IPS DF 6.9 (cell line): ENCODE results near the gene RIMS1.

Experiments
- DNase-seq: peaks from one replicate; pipeline ENCODE4 v3.0.0-alpha.2; 2013; ENCODE audit warnings: low read depth, low spot score
- H3K27ac ChIP-seq: one replicate; pipeline ENCODE4 v1.5.1; 2013; ENCODE audit warnings: low read length, control low read depth
- H3K27me3 ChIP-seq: 2 replicates; pipeline ENCODE4 v1.6.1; 2013; ENCODE audit warnings: mild to moderate bottlenecking, low read length; ENCODE audit not compliant: control insufficient read depth, insufficient read depth
- H3K36me3 ChIP-seq: 2 replicates; pipeline ENCODE4 v1.6.1; 2013; ENCODE audit warnings: low read length; ENCODE audit not compliant: control insufficient read depth, insufficient read depth
- H3K4me1 ChIP-seq: 2 replicates; pipeline ENCODE4 v1.6.1; 2013; ENCODE audit warnings: low read length; ENCODE audit not compliant: control insufficient read depth, insufficient read depth
- H3K4me3 ChIP-seq: 2 replicates; pipeline ENCODE4 v1.5.1; 2013; ENCODE audit warnings: mild to moderate bottlenecking, low read length
- H3K9me3 ChIP-seq: 2 replicates; pipeline ENCODE4 v1.6.1; 2013; ENCODE audit warnings: low read length, inconsistent platforms; ENCODE audit not compliant: control insufficient read depth, insufficient read depth
- WGBS: extraction: QIAGEN DNeasy Blood & Tissue Kit; methylation state at CpG from one replicate; pipeline ENCODE4 v1.1.7; 2013; ENCODE audit warnings: mixed read lengths, missing lambda C conversion rate; ENCODE audit not compliant: insufficient read length, insufficient coverage; 5-methylcytosine and 5-hydroxymethylcytosine counted together

RIMS1 gene

DNA sequence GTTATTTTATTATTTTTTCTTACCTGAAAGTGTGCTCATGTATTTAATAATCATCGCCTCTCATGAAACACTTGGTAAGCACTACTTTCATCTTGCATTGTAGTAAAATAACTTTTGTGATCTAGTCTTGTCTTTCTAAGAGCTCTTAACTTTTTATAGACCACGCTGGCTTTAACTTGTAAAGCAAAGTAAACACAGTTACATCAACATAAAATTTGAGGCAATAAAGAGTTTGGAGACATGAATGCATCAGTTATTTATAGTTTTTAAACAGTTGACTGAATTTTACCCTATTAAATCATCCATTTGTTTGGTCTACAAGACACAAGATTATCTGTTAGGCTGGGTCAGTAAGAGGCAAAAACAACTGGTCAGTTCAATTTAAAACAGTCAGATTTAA lies 517.1 kb downstream of the RIMS1 start:
- Histone ChIP-seq H3K27ac (no peak overlapping the region), H3K36me3 (no peaks in the 10 kb centered on the region), H3K4me1 (no peaks in the 10 kb centered on the region), H3K27me3 (no peaks in the 10 kb centered on the region), H3K9me3 (no peaks in the 10 kb centered on the region), H3K4me3 (no peak overlapping the region)
- DNase-seq = no peak
- WGBS = no CpG with 5 or more reads among the region's 2 CpGs

DNA sequence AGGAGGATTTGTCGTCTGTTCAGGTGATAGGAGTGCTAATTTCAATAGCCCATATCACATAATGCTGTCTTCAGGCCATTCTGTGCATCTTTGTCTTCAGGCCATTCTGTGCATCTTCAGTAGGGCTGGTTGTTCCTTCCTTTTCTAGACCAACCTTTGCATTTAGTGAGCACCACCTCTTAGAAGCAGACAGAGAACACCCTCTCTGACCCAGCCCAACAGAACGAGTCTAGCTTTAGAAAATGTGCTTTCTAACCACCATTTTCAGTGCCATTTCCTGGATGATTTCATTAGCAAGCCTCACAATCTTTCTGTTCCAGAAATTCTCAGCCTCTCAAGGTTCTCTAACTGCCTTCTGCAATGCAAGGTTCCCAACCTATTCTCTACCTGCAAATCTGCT lies 520.2 kb downstream of the RIMS1 start:
- Histone ChIP-seq H3K27ac (no peak overlapping the region), H3K4me3 (no peak overlapping the region), H3K36me3 (no peaks in the 10 kb centered on the region), H3K9me3 (no peaks in the 10 kb centered on the region), H3K4me1 (no peaks in the 10 kb centered on the region), H3K27me3 (no peaks in the 10 kb centered on the region)
- DNase-seq = no peak
- WGBS = no CpG with 5 or more reads among the region's 2 CpGs

DNA sequence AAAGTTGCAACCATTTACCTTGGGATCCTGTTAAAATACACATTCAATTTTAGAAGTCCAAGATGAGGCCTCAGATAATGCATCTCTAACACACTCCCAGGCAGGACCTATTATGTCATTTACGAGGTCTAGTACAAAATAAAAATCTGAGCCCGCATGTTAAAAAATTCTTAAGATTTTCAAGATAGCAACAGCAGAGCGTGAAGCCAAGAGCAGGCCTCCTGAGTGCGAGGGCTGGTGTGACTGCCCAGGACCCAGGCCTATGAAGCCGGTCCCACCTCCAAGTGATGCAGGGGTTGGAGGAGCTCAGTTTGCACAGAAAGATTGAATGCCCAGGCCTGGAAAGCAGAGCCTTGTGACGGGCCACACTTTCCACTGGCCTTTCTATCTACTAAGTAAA lies 524.4 kb downstream of the RIMS1 start:
- no peaks in the 10 kb centered on the region for H3K36me3 ChIP-seq
- H3K4me3 ChIP-seq = no peak overlapping the region
- no peak overlapping the region for H3K27ac ChIP-seq
- no peaks in the 10 kb centered on the region for H3K4me1 ChIP-seq
- H3K27me3 ChIP-seq = no peaks in the 10 kb centered on the region
- DNase-seq = no peak
- WGBS = no CpG with 5 or more reads among the region's 6 CpGs
- no peaks in the 10 kb centered on the region for H3K9me3 ChIP-seq

DNA sequence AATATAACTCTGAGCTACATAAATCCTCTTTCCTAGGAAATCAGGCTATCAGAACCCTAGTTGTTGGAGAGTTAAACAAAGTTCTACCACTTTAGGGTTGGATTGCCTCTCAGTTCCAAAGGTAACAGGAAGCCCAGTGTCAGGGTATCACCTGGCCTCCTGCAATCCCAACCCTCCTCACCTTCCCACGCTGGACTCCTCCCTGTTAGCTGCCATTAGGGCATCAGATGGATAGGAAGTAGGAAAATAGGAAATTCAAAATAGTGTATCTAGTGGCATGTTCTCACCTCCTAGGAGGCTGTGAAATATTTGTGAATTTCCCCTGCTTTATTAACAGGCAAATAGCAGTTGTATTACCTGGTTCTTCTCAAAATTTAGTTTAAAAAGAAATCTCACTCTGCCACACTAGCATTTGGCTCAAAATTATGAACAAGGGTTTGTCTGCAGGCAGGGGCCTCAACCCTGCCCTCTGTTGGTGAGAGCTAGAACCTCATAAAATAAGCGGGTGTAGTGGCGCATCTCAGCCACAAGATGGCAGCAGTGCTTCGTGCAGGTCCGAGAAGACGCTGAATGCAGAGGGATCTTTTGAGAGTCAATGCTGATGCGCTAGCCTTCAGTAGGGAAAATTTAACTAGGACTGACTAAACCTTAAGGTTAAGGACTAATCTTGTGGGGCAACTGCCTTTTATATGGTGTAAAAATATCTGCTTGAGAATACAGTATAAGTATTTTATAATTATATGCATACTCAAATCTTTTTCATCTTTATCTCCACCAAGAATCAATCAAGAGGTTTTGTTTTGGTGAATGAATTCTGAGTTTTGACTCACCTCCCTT lies 525.7 kb downstream of the RIMS1 start:
- WGBS = no CpG with 5 or more reads among the region's 7 CpGs
- H3K9me3 ChIP-seq = no peaks in the 10 kb centered on the region
- H3K27ac ChIP-seq = no peak overlapping the region
- no peaks in the 10 kb centered on the region for H3K4me1 ChIP-seq
- H3K27me3 ChIP-seq = no peaks in the 10 kb centered on the region
- peak; percentile 33 for DNase-seq
- H3K4me3 ChIP-seq = no peak overlapping the region
- H3K36me3 ChIP-seq = no peaks in the 10 kb centered on the region

DNA sequence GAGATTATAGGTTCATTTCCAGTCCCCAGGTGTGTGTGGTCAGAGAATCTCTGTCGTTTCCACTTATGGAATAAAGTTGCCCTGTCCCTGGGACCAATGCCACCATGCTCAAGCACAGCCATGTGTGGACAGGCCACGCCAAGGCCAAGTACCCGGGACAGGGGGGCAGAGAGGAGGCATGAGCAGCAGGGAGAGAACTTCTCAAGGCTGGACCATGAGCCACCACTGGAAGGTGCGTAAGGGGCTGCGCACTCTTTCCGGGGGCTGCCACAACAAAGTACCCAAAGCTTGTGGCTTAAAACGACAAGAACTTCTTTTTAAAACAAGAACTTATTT lies 526.3 kb downstream of the RIMS1 start:
- no CpG with 5 or more reads among the region's 7 CpGs for WGBS
- no peaks in the 10 kb centered on the region for H3K9me3 ChIP-seq
- H3K36me3 ChIP-seq = no peaks in the 10 kb centered on the region
- no peak for DNase-seq
- H3K4me3 ChIP-seq = no peak overlapping the region
- no peak overlapping the region for H3K27ac ChIP-seq
- no peaks in the 10 kb centered on the region for H3K27me3 ChIP-seq
- H3K4me1 ChIP-seq = no peaks in the 10 kb centered on the region

DNA sequence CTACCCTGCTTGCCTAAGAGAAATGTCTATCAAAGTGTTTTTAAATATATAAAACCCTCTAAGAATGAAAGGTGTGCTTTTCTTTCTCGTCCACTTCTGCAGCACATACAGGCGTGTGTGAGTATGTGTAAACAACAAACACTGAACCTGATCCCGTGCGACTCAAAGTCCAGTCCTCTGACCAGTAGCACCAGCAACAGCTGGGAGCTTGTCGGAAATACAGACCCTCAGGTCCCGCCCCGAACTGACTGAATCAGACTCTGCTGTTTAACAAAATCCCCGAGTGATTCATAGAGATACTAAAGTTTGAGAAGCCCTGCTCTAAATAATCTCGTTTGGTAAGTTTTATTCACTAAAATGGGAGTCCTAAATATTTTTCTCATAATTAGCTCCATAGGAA lies 527.5 kb downstream of the RIMS1 start:
- Histone ChIP-seq H3K27ac (no peak overlapping the region), H3K27me3 (no peaks in the 10 kb centered on the region), H3K4me1 (no peaks in the 10 kb centered on the region), H3K9me3 (no peaks in the 10 kb centered on the region), H3K36me3 (no peaks in the 10 kb centered on the region), H3K4me3 (no peak overlapping the region)
- no CpG with 5 or more reads among the region's 9 CpGs for WGBS
- DNase-seq = no peak

DNA sequence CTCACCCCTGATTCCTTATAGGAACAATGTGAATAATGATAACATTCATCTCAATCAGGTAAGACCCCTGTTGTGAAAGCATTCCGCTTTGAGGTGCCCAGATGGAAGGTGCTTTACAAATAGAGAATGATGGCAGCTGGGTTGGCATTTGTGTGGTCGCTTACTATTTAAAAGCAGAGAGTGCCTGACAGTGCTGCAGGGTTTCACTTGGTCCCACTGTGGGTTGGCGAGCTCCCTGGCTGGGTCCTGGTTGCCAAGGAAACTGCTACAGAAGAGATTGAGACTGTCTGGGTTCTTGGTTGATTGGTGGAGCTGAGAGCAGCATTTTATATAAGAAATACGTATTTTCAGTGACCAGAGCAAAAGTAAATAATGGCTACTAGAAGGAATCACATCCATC lies 528.3 kb downstream of the RIMS1 start:
- no CpG with 5 or more reads among the region's 4 CpGs for WGBS
- no peak overlapping the region for H3K27ac ChIP-seq

DNA sequence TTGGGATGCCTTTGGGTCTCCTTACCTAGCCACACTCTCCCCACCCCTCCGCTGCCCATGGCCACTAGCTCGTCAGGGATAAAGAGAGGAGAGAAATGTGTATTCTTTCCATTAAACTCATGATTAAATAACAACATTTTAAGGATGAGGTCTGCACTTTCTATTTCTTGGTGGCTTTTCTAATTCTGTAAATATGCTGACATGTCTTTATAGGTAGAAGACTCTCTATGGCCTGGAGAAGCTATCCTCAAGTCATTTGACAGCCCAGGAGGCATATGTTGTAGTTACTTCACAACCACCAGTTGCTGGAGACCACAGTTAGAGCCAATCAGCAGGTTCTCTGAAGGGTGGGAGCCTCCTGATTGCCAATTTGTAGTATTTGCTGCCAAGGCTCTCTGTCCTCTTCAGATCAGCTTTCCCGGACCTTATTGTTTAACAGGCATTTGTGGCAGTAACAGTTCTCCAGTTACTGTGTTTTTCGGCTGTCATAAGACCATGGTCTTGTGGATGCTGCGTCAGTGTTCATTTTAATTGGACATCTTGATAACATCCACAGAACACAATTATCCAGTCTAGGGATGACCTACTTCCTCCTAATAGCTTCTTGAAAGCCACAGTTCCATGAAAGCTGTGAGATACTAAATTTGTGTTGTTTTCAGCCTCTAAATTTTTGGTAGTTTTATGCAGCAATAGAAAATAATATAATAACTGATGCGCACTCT lies 530.6 kb downstream of the RIMS1 start:
- Histone ChIP-seq H3K4me1 (no peaks in the 10 kb centered on the region), H3K4me3 (no peak overlapping the region), H3K27me3 (no peaks in the 10 kb centered on the region), H3K9me3 (no peaks in the 10 kb centered on the region), H3K27ac (no peak overlapping the region), H3K36me3 (no peaks in the 10 kb centered on the region)
- no CpG with 5 or more reads among the region's 6 CpGs for WGBS
- DNase-seq = no peak

More for the DNA sequence above, 528.3 kb downstream of the RIMS1 start:
- no peaks in the 10 kb centered on the region for H3K9me3 ChIP-seq
- H3K4me1 ChIP-seq = no peaks in the 10 kb centered on the region
- no peak for DNase-seq
- H3K4me3 ChIP-seq = no peak overlapping the region
- H3K27me3 ChIP-seq = no peaks in the 10 kb centered on the region
- no peaks in the 10 kb centered on the region for H3K36me3 ChIP-seq

DNA sequence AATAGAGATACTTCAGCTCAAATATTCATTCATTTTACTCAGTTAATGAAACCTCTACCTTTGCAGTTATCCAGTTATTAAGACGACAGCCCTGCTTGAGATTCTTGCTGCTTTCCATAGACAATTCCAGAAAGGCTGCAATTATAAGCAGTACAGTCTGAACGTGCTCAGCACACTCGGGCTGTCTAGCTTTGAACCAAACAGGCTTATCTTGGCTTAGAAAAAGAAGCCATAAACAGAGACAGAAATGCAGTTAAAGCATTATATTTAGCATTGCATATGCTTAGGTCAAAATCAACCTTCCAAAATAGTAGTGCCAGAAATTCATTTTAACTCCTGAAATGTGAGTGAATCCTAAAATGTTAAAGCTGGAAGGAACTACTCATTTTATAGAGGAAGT lies 531.4 kb downstream of the RIMS1 start:
- Histone ChIP-seq H3K9me3 (no peaks in the 10 kb centered on the region), H3K27ac (no peak overlapping the region), H3K27me3 (no peaks in the 10 kb centered on the region), H3K4me1 (no peaks in the 10 kb centered on the region), H3K4me3 (no peak overlapping the region), H3K36me3 (no peaks in the 10 kb centered on the region)
- WGBS = no CpG with 5 or more reads among the region's 3 CpGs
- DNase-seq = no peak

DNA sequence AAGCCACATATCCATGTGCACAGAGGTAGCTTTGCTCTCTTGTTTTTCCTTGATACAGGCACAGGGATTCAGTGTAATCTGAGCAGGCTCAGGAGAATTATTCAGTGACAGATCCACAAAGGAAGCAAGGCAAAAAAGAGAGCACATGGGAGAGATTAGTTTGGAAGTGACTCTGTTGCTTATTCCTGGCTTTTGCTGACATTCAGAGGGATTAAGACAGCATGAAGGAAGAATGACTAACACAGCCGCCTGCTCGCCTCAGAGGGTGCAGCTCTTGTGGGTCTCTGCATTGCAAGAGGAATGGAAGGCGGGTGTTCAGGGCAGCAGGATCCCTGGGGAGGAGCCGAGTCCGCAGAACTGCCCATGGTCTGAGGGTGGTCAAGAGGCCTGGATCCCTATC lies 532.1 kb downstream of the RIMS1 start:
- H3K4me1 ChIP-seq = no peaks in the 10 kb centered on the region
- no peak for DNase-seq
- H3K27ac ChIP-seq = no peak overlapping the region
- H3K27me3 ChIP-seq = no peaks in the 10 kb centered on the region
- H3K36me3 ChIP-seq = no peaks in the 10 kb centered on the region
- H3K4me3 ChIP-seq = no peak overlapping the region
- no CpG with 5 or more reads among the region's 5 CpGs for WGBS
- H3K9me3 ChIP-seq = no peaks in the 10 kb centered on the region

DNA sequence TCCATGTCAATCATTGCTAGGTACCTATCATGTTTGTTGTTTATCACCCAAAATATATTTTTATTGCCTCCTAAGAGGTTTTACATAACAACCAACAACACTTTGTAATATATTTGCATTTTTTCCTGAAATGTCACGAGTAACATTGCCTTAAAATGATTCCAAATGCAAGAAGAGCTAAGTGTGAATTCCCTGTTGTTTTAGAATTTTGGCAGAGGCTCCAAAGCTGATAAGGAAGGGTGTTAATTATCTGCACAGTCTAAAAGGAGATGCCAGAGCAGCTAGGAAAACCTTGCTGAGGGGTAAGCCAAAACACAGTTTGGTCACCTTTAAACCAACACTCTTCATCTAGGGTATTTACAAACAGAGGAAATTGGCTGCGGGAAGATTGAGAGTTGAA lies 533.6 kb downstream of the RIMS1 start:
- Histone ChIP-seq H3K27ac (no peak overlapping the region), H3K4me3 (no peak overlapping the region), H3K36me3 (no peaks in the 10 kb centered on the region), H3K9me3 (no peaks in the 10 kb centered on the region), H3K27me3 (no peaks in the 10 kb centered on the region), H3K4me1 (no peaks in the 10 kb centered on the region)
- WGBS = no CpG with 5 or more reads among the region's 2 CpGs
- DNase-seq = no peak
